Measurements from ENCODE around the gene RGCC. TPM values are rescaled to one million over a fixed set of nuclear protein-coding genes. Genes with fewer than 3 reads are reported as not detected.

Gene RGCC
- total RNA-seq, 2 experiments from 2014 or later, result 58.0 to 62.4 TPM

DNA sequence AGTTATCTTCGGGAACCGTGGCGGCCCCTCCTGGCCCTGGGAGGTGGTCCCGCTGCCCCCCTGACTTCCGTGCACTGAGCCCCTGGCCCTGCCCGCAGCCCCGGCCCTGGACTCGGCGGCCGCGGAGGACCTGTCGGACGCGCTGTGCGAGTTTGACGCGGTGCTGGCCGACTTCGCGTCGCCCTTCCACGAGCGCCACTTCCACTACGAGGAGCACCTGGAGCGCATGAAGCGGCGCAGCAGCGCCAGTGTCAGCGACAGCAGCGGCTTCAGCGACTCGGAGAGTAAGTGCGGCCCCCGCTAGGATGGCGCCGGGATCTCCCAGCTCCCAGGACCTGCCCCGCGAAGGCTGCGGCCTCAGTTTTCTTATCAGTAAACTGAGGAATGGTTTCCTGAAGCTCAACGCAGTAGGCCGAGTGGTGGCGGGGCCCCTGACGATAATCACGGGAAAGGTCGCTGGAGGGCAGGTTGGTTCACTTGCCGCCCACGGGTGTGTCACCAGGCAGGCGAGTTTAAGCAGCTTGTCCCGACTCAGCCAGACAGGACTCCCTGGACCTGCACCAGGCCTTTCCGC lies 924 bp downstream of the RGCC start:
- peaks cover 20% of the 10 kb centered on the region for H3K27me3 Mint-ChIP-seq
- peak; percentile 62 for DNase-seq
- peak overlapping the region; percentile 86 for H3K4me3 Mint-ChIP-seq
- CTCF ChIA-PET, result interaction anchor here (0.7 to 3.8 kb wide), 24 partner anchors 10 to 210 kb away, joined by 3 to 26 read pairs (median 4); no protein-coding TSS in a partner anchor
- peaks cover 43% of the 10 kb centered on the region for H3K36me3 Mint-ChIP-seq (ENCODE audit: low read depth)
- peaks cover 48% of the 10 kb centered on the region for H3K4me1 Mint-ChIP-seq
- POLR2A ChIA-PET, result interaction anchor here (0.7 to 2.4 kb wide), 12 partner anchors 8 to 590 kb away, joined by 3 to 11 read pairs (median 4); partner anchors contain the start of gene DGKH
- H3K27ac Mint-ChIP-seq, result peak overlapping the region; percentile 82
- no peaks in the 10 kb centered on the region for H3K9me3 Mint-ChIP-seq

DNA sequence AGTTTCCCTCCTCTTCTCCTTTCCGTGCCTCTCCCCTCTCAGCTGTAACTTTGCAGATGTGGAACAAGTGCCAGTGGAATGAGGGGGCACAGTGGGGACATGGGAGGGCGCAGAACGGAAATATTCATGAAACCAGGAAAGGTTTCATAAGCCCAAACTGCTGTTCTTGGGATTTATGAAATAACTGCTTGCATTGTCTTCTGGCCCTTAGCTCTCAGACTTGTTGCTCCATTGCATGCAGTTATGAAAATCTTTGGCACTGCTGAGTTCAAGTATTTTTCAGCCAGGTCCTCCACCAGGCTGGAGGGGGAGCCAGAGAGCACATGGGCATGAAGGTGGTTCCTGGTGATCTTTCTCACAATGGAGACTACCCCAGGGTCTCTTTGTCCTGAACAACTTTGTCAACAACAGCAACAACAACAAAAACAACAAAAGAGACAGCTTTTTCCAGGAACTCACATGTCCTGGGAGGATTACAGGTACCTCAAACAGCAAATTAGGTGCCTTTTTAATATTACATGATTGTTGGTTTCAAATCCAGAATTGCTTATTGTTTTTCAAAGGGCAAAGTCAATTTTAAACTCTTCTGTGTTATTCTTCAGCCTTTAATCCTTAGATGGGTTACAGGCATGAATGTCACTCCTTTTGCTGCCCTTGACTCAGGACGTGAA lies 1.5 kb downstream of the RGCC start:
- POLR2A ChIA-PET, result interaction anchor here (0.7 to 2.4 kb wide), 13 partner anchors 8 to 589 kb away, joined by 3 to 11 read pairs (median 4); partner anchors contain the start of gene DGKH
- peak overlapping the region; percentile 82 for H3K27ac Mint-ChIP-seq
- DNase-seq, result peak; percentile 75
- H3K36me3 Mint-ChIP-seq (ENCODE audit: low read depth), result peaks cover 48% of the 10 kb centered on the region
- no peaks in the 10 kb centered on the region for H3K9me3 Mint-ChIP-seq
- CTCF ChIA-PET, result interaction anchor here (0.7 to 3.8 kb wide), 30 partner anchors 9 to 209 kb away, joined by 3 to 26 read pairs (median 4); no protein-coding TSS in a partner anchor
- peak overlapping the region; percentile 86 for H3K4me3 Mint-ChIP-seq
- peaks cover 54% of the 10 kb centered on the region for H3K4me1 Mint-ChIP-seq
- peaks cover 20% of the 10 kb centered on the region for H3K27me3 Mint-ChIP-seq

GRCh38 chr13:41459432-41460073 lies 2.2 kb downstream of the RGCC start:
- CTCF ChIA-PET, result interaction anchor here (0.9 to 3.8 kb wide), 23 partner anchors 8 to 209 kb away, joined by 3 to 26 read pairs (median 4); no protein-coding TSS in a partner anchor
- H3K36me3 Mint-ChIP-seq (ENCODE audit: low read depth), result peaks cover 53% of the 10 kb centered on the region
- H3K9me3 Mint-ChIP-seq, result no peaks in the 10 kb centered on the region
- no peak for DNase-seq
- H3K27me3 Mint-ChIP-seq, result peaks cover 20% of the 10 kb centered on the region
- H3K27ac Mint-ChIP-seq, result peak overlapping the region; percentile 82
- POLR2A ChIA-PET, result interaction anchor here (0.9 to 2.3 kb wide), 11 partner anchors 11 to 589 kb away, joined by 3 to 10 read pairs (median 3); partner anchors contain the start of gene DGKH
- H3K4me1 Mint-ChIP-seq, result peaks cover 61% of the 10 kb centered on the region
- peak overlapping the region; percentile 86 for H3K4me3 Mint-ChIP-seq

DNA sequence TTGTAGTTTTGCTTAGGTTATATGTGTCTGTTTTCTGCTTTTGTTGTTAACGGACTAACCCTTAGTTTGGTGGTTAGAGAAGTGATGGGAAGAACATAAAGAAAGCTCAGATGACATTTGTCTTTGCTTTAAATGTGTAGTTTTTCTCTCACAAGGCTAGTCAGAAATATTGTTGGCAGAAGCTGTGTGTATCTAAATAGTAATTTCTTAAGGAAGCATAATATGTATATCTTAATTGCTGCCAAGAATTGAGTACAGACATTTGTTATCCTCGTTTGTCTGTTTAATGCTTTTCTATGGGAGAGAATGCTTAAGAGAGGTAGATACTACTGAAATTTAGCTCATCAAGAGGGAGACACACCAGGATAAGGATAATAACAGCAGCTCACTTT lies 2.7 kb downstream of the RGCC start:
- H3K9me3 Mint-ChIP-seq, result no peaks in the 10 kb centered on the region
- H3K4me1 Mint-ChIP-seq, result peaks cover 66% of the 10 kb centered on the region
- H3K27me3 Mint-ChIP-seq, result peaks cover 20% of the 10 kb centered on the region
- H3K27ac Mint-ChIP-seq, result peak overlapping the region; percentile 82
- ChIA-PET POLR2A (interaction anchor here (1.3 to 2.3 kb wide), 6 partner anchors 10 to 588 kb away, joined by 3 to 10 read pairs (median 6); partner anchors contain the start of gene DGKH), CTCF (interaction anchor here (0.6 to 3.8 kb wide), 11 partner anchors 35 to 193 kb away, joined by 3 to 26 read pairs (median 5); no protein-coding TSS in a partner anchor)
- peaks cover 58% of the 10 kb centered on the region for H3K36me3 Mint-ChIP-seq (ENCODE audit: low read depth)
- no peak for DNase-seq
- peak overlapping the region; percentile 86 for H3K4me3 Mint-ChIP-seq

DNA sequence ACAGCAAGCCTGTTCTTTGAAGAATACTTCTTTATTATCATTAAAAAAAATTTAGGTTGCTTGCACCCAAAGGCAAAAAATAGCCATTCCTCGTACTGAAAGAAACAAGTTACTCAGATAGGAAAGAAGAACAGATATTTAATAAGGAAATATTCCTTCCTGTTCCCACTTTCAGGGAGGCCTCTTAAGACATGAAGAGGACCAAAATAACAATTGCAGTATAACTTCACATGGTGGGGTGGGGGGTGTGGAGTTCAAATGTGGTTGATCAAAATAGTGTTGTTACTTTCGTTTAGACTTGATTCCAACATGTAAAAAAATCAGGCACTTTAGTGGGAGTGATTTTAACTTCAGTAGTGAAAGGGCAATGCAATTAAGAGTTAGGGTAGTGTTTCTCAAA lies 3.6 kb downstream of the RGCC start:
- H3K4me1 Mint-ChIP-seq, result peaks cover 75% of the 10 kb centered on the region
- no peaks in the 10 kb centered on the region for H3K9me3 Mint-ChIP-seq
- POLR2A ChIA-PET, result interaction anchor here (1.3 to 1.4 kb wide), 2 partner anchors 36 to 191 kb away, joined by 3 to 4 read pairs; no protein-coding TSS in a partner anchor
- CTCF ChIA-PET, result interaction anchor here (0.6 to 3.8 kb wide), 2 partner anchors 32 to 192 kb away, joined by 3 to 26 read pairs; no protein-coding TSS in a partner anchor
- peak overlapping the region; percentile 86 for H3K4me3 Mint-ChIP-seq
- H3K36me3 Mint-ChIP-seq (ENCODE audit: low read depth), result peaks cover 65% of the 10 kb centered on the region
- H3K27ac Mint-ChIP-seq, result no peak overlapping the region
- no peak for DNase-seq
- peaks cover 11% of the 10 kb centered on the region for H3K27me3 Mint-ChIP-seq

DNA sequence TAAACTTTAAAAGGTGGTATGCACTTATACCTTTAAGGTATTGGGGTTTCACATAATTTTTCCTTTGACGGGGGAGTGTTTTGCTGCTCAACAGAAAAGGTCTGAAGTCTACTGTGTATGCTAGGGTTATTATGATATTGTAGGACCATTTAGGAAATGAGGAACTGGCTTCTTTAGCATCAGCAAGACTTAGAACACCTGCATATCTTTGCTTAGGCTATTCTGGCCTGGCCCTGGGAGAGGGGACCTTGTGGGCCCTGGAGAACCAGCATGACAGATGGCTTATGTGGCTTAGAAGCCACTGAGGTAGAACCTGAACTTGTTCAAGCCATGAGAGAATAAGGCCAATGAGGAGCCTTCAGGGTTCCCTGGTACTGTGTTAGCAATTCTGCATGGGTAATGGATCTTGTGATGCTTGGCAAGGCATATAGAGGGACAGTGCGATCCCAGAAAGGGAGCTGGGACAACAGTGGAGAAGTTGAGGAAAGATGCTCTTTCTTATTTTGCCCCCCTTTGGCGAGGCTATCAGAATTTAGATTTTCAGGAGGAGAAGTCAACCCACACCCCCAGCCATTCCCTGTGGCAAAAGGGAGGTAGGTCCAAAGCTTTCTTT lies 4.3 kb downstream of the RGCC start:
- H3K4me1 Mint-ChIP-seq, result peaks cover 80% of the 10 kb centered on the region
- ChIA-PET POLR2A (interaction anchor here (0.7 to 1.5 kb wide), 2 partner anchors 31 to 106 kb away, joined by 3 to 4 read pairs; no protein-coding TSS in a partner anchor), CTCF (no interaction called here)
- H3K27ac Mint-ChIP-seq, result peak overlapping the region; percentile 94
- peaks cover 4% of the 10 kb centered on the region for H3K27me3 Mint-ChIP-seq
- peaks cover 72% of the 10 kb centered on the region for H3K36me3 Mint-ChIP-seq (ENCODE audit: low read depth)
- DNase-seq, result no peak
- peaks cover 2% of the 10 kb centered on the region for H3K9me3 Mint-ChIP-seq
- peak overlapping the region; percentile 9 for H3K4me3 Mint-ChIP-seq

- ChIA-PET POLR2A (interaction anchor here (0.7 to 4.5 kb wide), 4 partner anchors 30 to 107 kb away, joined by 3 to 52 read pairs (median 4); no protein-coding TSS in a partner anchor), CTCF (no interaction called here)
- peaks cover 83% of the 10 kb centered on the region for H3K4me1 Mint-ChIP-seq
- peak overlapping the region; percentile 94 for H3K27ac Mint-ChIP-seq
- no peaks in the 10 kb centered on the region for H3K27me3 Mint-ChIP-seq
- H3K4me3 Mint-ChIP-seq, result peak overlapping the region; percentile 69
- DNase-seq, result no peak
- peaks cover 80% of the 10 kb centered on the region for H3K36me3 Mint-ChIP-seq (ENCODE audit: low read depth)
- peaks cover 2% of the 10 kb centered on the region for H3K9me3 Mint-ChIP-seq
Observed at GRCh38 chr13:41462427-41462826, 5.1 kb downstream of the RGCC start.

DNA sequence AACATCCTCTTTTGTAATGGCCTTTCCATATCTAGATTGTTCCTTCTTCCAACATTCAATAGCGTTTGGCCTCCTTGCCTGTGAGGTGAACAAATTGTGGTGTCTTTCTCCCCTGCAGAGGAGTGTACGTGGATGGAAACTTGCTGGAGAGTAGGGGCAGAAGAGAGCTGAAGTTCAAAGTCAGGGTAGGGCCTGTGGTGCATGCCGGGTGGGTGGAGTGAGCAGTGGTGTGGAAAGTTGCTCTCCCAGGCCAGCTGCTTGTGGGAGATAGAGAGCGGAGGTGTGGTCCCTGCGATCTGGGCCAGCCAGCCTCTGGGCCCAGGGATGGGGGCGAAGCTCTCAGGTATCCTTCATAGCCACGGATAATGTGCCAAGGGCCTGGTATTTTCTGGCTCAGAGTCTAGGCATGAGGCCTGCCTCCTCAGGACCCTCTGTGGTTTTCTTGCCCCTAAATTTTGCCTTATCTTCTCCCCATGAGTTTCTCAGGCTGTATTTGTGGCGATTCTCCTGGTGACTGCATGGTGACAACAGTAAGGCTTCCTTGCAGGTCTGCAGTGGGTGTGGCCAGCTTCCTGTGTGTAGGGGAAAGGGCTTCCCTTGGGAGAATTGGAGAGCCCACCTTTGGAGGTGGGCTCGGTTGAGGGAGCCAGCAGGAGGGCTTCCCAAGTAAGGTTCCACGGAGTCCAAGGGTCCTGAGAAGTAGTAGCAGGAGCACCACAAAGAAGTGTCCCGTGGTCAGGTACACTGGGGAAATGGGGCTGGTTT lies 6.7 kb downstream of the RGCC start:
- CTCF ChIA-PET, result interaction anchor here (0.8 to 1.5 kb wide), 3 partner anchors 29 to 189 kb away, joined by 3 to 8 read pairs (median 3); no protein-coding TSS in a partner anchor
- H3K27ac Mint-ChIP-seq, result peak overlapping the region; percentile 94
- peaks cover 87% of the 10 kb centered on the region for H3K4me1 Mint-ChIP-seq
- H3K9me3 Mint-ChIP-seq, result peaks cover 2% of the 10 kb centered on the region
- H3K27me3 Mint-ChIP-seq, result no peaks in the 10 kb centered on the region
- POLR2A ChIA-PET, result interaction anchor here (0.9 to 4.5 kb wide), 8 partner anchors 22 to 186 kb away, joined by 3 to 52 read pairs (median 4); no protein-coding TSS in a partner anchor
- H3K4me3 Mint-ChIP-seq, result peak overlapping the region; percentile 69
- DNase-seq, result peak; percentile 61
- peaks cover 91% of the 10 kb centered on the region for H3K36me3 Mint-ChIP-seq (ENCODE audit: low read depth)

GRCh38 chr13:41465241-41465847 lies 8.0 kb downstream of the RGCC start:
- peak overlapping the region; percentile 94 for H3K27ac Mint-ChIP-seq
- H3K4me1 Mint-ChIP-seq, result peaks cover 84% of the 10 kb centered on the region
- peak; percentile 94 for DNase-seq
- H3K4me3 Mint-ChIP-seq, result peak overlapping the region; percentile 69
- CTCF ChIA-PET, result interaction anchor here (0.9 to 1.5 kb wide), 2 partner anchors 28 to 30 kb away, joined by 4 to 8 read pairs; no protein-coding TSS in a partner anchor
- POLR2A ChIA-PET, result interaction anchor here (0.5 to 4.5 kb wide), 14 partner anchors 20 to 807 kb away, joined by 3 to 52 read pairs (median 3); partner anchors contain the start of genes AKAP11, ELF1 and VWA8
- no peaks in the 10 kb centered on the region for H3K27me3 Mint-ChIP-seq
- peaks cover 2% of the 10 kb centered on the region for H3K9me3 Mint-ChIP-seq
- H3K36me3 Mint-ChIP-seq (ENCODE audit: low read depth), result peaks cover 91% of the 10 kb centered on the region

GRCh38 chr13:41465898-41466320 lies 8.6 kb downstream of the RGCC start:
- H3K4me3 Mint-ChIP-seq, result peak overlapping the region; percentile 69
- peaks cover 2% of the 10 kb centered on the region for H3K9me3 Mint-ChIP-seq
- CTCF ChIA-PET, result interaction anchor here (0.8 to 1.5 kb wide), 3 partner anchors 27 to 33 kb away, joined by 3 to 8 read pairs (median 4); no protein-coding TSS in a partner anchor
- no peak for DNase-seq
- POLR2A ChIA-PET, result interaction anchor here (0.5 to 4.5 kb wide), 12 partner anchors 8 to 806 kb away, joined by 3 to 52 read pairs (median 4); partner anchors contain the start of genes AKAP11, RGCC and VWA8
- peak overlapping the region; percentile 94 for H3K27ac Mint-ChIP-seq
- H3K36me3 Mint-ChIP-seq (ENCODE audit: low read depth), result peaks cover 88% of the 10 kb centered on the region
- H3K27me3 Mint-ChIP-seq, result no peaks in the 10 kb centered on the region
- peaks cover 78% of the 10 kb centered on the region for H3K4me1 Mint-ChIP-seq
